HL-60/S4 treated with phorbol 12-myristate 13-acetate at 8.2 ng/mL for 4 days and 3 days (cell line): ENCODE results near the gene ATP6V1B1.
"Not testable (repeated sequence)": the region's sequence is repeated elsewhere in the genome, so short reads cannot be mapped to it uniquely, and the experiment has no call there.

Experiments used
- in situ Hi-C: fragments of 300-500 bp; cut with MboI; formaldehyde crosslinking; loops from 2 replicates; pipeline ENCODE4 v1.15.0; 2022; ENCODE audit warnings: low sequenced_read_pairs

The ATP6V1B1 gene

DNA sequence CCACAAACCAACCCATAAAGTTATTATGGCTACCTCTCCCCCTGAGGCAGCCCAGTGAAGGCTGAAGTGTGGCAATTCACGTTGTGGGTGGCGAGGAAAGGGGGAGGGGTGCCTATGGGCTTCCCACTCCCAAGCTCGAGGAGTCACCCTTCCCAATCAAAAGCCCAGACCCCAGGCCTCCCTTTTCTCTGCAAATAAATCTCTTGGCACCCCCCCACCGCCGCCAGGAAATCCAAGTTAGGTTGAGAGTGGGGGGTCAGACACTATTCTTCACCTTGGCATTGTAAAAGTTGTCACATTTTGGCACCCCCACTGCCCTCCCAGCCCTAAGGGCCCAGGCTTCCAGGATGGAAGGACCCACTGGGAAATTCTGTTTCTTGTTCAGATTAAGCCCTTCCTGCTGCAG lies 49.6 kb downstream of the ATP6V1B1 start:
- in situ Hi-C loops: no loop called here

DNA sequence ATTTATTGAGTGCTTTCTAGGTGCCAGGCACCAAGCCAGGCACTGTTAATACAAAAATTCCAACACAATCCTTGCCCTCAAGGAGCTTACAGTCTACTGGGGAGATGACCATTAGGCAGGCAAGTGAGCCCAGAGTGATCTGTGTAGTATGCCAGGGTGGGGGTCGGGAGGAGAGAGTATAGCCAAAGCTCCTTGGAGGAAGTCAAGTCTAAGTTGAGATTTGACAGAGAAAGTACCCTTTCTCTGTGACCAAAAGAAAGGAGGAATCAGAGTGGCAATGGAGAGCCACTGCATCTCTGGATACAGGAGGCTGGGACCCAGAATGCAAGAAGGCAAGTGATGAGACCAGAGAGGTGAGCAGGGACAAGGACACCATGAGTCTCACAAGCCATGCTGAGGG lies 50.3 kb downstream of the ATP6V1B1 start:
- in situ Hi-C loops: no loop called here

DNA sequence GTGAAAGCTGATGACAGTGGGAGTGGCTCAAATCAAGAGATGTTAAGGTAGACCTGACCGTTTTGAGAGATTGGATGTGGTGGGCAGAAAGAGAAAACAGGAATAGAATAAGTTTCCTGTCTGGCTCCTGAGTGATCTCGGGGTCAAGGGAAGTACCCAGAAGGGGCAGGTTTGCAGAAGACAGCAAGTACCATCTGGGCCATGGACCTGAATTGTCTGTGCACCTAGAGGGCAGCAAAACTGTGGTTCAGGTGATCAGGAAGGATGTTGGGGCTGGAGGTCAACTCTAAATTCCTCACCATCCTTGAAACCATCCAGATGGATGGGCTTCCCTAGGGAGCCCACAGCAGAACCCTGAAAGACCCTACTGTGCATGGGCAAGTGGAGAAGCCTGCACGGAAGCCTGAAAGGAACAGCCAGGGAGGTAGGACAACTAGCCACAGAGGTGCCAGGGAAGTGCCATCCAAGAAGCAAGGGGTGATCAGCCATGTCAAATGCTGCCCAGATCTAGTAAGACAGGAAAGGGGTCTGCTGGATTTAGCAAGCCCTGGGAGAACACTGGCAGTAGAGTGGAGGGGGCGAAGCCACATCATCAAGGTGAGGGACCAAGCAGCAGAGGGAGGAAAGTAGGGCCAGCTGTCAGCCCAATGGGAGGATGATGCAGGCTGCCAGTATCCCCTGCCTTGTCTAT lies 50.9 kb downstream of the ATP6V1B1 start:
- in situ Hi-C loops: no loop called here

DNA sequence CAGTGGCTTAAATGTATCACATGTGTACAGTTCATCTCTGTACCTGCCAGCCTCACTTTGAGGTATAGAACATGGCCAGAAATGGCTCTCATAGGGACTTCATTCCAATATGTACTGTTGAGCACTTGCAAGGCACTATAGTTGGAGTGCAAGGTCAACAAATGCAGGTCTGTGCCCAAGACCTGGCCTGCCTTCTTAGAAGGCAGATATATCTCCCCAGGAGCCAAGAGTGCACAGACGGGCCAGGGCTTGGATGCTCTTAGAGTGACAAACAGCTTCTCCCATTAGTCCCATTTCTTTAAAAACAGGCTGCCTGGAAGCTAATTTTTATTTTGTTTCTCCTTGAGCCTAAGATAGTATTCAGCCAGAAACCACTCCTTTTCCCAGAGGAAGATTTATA lies 51.7 kb downstream of the ATP6V1B1 start:
- in situ Hi-C loops: no loop called here

GRCh38 chr2:70988151-70988550 lies 52.5 kb downstream of the ATP6V1B1 start:
- in situ Hi-C loops: no loop called here

GRCh38 chr2:70988726-70989648 lies 53.3 kb downstream of the ATP6V1B1 start:
- in situ Hi-C loops: no loop called here

DNA sequence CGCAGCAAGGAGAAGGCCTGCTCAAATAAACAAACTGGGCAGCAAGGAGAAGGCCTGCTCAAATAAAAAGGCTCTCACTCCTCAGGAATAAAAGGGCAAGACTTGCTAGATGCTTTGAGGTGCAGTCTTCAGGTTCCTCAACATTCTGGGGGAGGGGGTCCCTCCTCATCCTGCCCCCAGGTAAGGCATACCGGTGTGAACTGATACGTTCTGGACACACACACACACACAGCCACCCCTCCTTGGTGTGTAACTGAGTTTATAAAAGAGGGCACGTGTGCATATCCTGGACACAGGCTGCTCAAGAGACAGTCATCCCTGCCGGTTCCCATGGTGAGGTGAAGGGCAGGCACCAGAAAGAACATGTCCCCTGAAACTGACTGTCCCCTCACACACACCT lies 54.5 kb downstream of the ATP6V1B1 start:
- in situ Hi-C loops: no loop called here

- in situ Hi-C loops: no loop called here
These were observed 55.4 kb downstream of the ATP6V1B1 start for GRCh38 chr2:70991142-70991541.

DNA sequence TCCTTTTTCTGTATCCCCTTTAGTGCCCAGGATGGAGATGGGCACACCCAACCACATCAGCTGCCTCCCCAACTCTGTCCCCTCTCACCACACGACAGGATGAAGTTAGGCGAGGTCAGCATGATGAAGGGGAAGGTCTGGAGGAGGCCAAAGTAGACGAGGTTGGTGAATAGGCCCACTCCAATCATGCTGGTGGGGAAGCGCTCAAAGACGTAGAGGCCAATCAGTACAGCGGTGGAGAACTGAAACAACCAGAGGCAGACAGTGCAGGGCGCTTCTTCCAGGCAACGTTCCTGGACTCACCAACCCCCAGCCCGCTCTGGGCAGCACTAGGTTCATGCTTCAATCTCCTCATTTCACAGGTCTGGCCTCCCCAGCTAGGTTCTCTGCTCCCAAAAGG lies 56.0 kb downstream of the ATP6V1B1 start:
- in situ Hi-C loops: no loop called here

DNA sequence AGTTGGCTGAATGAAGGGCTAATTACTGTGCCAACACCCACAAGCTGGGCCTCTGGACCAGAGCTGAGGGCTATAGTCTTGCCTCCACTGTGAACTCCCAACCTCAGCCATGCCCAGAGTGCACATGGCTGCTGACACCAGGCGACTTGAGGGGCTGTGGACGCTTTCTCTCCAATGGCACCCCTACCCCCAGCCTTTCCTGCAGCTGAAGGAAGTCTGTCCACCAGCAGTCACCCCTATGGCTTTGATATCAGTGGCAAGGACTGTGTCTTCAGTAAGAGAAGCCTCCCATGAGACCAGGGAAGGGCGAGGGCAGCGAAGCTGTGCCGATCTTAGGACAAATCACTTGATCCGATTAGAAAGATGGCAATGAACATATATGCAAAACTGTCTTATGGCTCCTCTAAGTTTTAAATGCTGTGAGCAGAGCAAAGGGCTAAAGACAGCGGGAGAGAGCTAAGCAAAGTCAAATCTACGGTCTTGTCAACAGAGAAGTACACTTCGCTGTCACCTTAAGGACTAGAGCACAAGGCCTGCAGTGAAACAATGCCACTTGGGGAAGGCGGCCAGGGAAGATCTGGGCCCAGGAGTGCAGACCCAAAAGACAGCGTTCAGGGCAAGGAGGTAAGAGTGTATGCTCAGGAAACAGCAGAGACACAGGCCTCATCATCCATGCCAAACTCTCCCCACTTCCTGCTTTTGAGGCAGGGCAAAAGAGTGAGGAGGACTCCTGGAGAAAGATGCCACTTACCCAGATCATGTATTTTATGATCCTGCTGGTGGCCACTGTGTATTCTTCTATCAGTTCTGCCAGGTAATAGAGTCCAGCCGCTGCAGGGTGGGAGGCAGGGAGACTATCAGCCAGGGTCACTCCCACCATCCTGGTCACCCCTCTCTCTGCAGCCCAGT lies 57.5 kb downstream of the ATP6V1B1 start:
- in situ Hi-C loops: no loop called here

GRCh38 chr2:70994009-70994698 lies 58.5 kb downstream of the ATP6V1B1 start:
- in situ Hi-C loops: no loop called here

GRCh38 chr2:70994699-70995425 lies 59.2 kb downstream of the ATP6V1B1 start, which contains the start of gene TEX261:
TEX261 (minus strand) TSS chr2:70994873; CDS start chr2:70994757, 116 bp downstream.
- in situ Hi-C loops: no loop called here

DNA sequence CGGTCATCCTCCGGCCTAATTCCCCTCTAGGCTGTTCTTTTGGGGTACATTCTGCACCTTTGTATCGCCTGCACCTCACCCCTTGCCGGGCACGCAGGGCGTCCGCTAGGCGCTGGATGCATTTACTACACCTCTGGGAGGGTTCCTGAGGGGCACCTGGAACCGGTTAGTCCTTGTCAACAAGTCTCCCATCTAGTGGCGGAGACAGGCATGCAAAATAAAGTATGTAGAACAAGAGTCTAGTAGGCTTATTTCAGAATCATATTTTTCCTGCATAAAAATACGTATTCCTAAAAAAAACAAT lies 59.7 kb downstream of the ATP6V1B1 start:
- in situ Hi-C loops: no loop called here

DNA sequence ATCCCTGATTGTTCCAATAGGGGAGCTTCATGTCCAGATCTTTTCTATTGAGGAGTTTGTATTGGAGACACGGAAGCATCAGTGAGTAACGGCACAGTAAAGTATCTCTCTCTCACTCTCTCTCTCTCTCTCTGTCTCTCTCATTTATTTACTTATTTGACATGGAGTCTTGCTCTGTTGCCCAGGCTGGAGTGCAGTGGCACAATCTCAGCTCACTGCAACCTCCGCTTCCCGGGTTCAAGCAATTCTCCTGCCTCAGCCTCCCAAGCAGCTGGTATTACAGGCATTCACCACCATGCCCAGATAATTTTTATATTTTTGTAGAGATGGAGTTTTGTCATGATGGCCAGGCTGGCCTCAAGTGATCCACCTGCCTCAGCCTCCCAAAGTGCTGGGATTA lies 63.2 kb downstream of the ATP6V1B1 start:
- in situ Hi-C loops: not testable (repeated sequence)

DNA sequence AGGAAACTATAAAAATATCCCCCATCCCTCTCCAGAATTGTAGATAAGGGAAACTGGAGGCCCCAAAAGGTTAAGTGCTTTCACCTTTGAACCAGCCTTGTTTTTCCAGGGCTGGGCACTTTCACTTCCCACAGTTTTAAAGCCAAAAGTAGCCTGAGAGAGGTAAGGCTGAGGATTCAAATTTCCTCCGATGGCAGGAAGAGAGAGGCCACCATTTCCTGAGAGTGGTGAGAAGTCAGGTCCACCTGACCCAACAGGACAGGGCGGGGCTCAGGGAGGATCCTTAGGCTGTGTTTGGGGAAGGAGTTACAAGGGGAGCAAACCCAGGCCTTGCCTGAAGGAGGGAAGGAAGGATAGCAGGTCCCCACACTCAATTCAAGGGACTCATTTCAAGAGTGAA lies 63.7 kb downstream of the ATP6V1B1 start:
- in situ Hi-C loops: no loop called here

DNA sequence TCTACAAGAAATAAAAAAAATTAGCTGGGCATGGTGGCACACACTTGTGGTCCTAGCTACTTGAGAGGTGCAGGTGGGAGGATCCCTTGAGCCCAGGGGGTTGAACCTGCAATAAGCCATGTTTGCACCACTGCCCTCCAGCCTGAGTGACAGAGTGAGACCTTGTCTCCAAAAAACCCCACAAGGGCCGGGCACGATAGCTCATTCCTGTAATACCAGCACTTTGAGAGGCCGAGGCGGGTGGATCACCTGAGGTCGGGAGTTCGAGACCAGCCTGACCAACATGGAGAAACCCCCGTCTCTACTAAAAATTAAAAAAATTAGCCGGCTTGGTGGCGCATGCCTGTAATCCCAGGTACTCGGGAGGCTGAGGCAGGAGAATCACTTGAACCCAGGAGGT lies 64.2 kb downstream of the ATP6V1B1 start:
- in situ Hi-C loops: not testable (repeated sequence)

GRCh38 chr2:71000780-71001591 lies 65.3 kb downstream of the ATP6V1B1 start:
- in situ Hi-C loops: no loop called here

GRCh38 chr2:71001592-71001927 lies 65.9 kb downstream of the ATP6V1B1 start:
- in situ Hi-C loops: no loop called here

- in situ Hi-C loops: no loop called here
These were observed 66.4 kb downstream of the ATP6V1B1 start for GRCh38 chr2:71001981-71002570.
